Panc1 (cell line): ENCODE data around the gene APCDD1. TPM values are rescaled to one million over a fixed set of nuclear protein-coding genes. Genes with fewer than 3 reads are reported as not detected.

Experiments used
- ATAC-seq: fragments of 200-7000 bp; cut with Tn5 transposase; 2 replicates; pipeline ENCODE4 v1.9.1; 2020; ENCODE audit warnings: mild to moderate bottlenecking, moderate library complexity
- BruUV-seq: library from RNA; stranded (reverse); fragments of 400-500 nt; replicated peaks from 2 replicates; lab custom pipeline; 2021; lab: Mats Ljungman, UMichigan
- CTCF ChIA-PET: fragments of 300-600 bp; sonication (Branson Sonifier 250); formaldehyde crosslinking; loops from one replicate; lab custom pipeline; 2022; ENCODE audit warnings: antibody characterized with exemption; lab: Charles Lee
- POLR2A ChIA-PET: fragments of 300-600 bp; sonication (Branson Sonifier 250); formaldehyde crosslinking; loops from one replicate; lab custom pipeline; 2022; ENCODE audit warnings: antibody characterized with exemption; lab: Charles Lee
- DNase-seq: peaks from one replicate; pipeline ENCODE4 v3.0.0-alpha.2; 2010; ENCODE audit warnings: low read depth, low spot score
- H3K27ac ChIP-seq: 2 replicates; pipeline ENCODE4 v1.5.1; 2011; ENCODE audit warnings: mild to moderate bottlenecking, low read length, inconsistent platforms
- H3K27me3 ChIP-seq: fragments of 200-500 bp; sonication (Bioruptor generic); 2 replicates; pipeline ENCODE4 v1.6.0; 2014; ENCODE audit warnings: low read length, inconsistent platforms; ENCODE audit not compliant: control insufficient read depth, insufficient read depth
- H3K36me3 ChIP-seq: fragments of 200-500 bp; sonication (Bioruptor generic); 2 replicates; pipeline ENCODE4 v1.5.1; 2014; ENCODE audit warnings: inconsistent platforms, mild to moderate bottlenecking, low read length, moderate library complexity; ENCODE audit not compliant: control insufficient read depth, insufficient read depth
- H3K4me1 ChIP-seq: 2 replicates; pipeline ENCODE4 v1.5.1; 2011; ENCODE audit warnings: inconsistent platforms, mild to moderate bottlenecking, low read length, moderate library complexity; ENCODE audit not compliant: control insufficient read depth, insufficient read depth
- H3K4me3 ChIP-seq, 2 experiments: 2 replicates each; pipeline ENCODE4 v1.5.1; 2011 to 2012; ENCODE audit warnings: low read depth in 2 of 2, low read length in 2 of 2, mild to moderate bottlenecking in 2 of 2, inconsistent platforms in 1 of 2, moderate library complexity in 1 of 2
- H3K9me3 ChIP-seq: fragments of 200-500 bp; sonication (Bioruptor generic); 2 replicates; pipeline ENCODE4 v1.5.1; 2014; ENCODE audit warnings: low read depth, mild to moderate bottlenecking, inconsistent platforms, low read length, moderate library complexity; ENCODE audit not compliant: control insufficient read depth, insufficient read depth
- CTCF ChIP-seq: fragments of 450-650 bp; IDR thresholded peaks from 2 replicates; pipeline ENCODE4 v1.5.1; 2017; ENCODE audit warnings: mild to moderate bottlenecking
- POLR2AphosphoS5 ChIP-seq: IDR thresholded peaks from 2 replicates; pipeline ENCODE4 v1.6.1; 2012; ENCODE audit warnings: mild to moderate bottlenecking, low read depth, low read length, moderate library complexity
- REST ChIP-seq, 2 experiments: IDR thresholded peaks; 2 replicates each; pipeline ENCODE4 v1.6.1; 2011 to 2012; ENCODE audit warnings: low read depth in 2 of 2, control low read depth in 1 of 2, low read length in 1 of 2, mild to moderate bottlenecking in 1 of 2, moderate library complexity in 1 of 2; ENCODE audit not compliant: insufficient read depth in 1 of 2
- SIN3A ChIP-seq: IDR thresholded peaks from 2 replicates; pipeline ENCODE4 v1.6.1; 2012; ENCODE audit warnings: low read depth, mild to moderate bottlenecking, low read length, moderate library complexity, borderline replicate concordance; ENCODE audit not compliant: insufficient read depth
- TCF7L2 ChIP-seq: IDR thresholded peaks from 2 replicates; pipeline ENCODE4 v1.6.1; 2011; ENCODE audit warnings: mild to moderate bottlenecking, low read depth, low read length, inconsistent platforms
- in situ Hi-C: cut with HindIII; loops from 2 replicates; pipeline ENCODE4 v1.10.0; 2016; ENCODE audit warnings: low sequenced_read_pairs, low pct_unique_long_range_greater_than_20kb
- intact Hi-C: fragments of 100-400 bp; cut with micrococcal nuclease; formaldehyde crosslinking; loops from one replicate; pipeline ENCODE4 v1.10.0; 2022; ENCODE audit not compliant: unreplicated experiment
- total RNA-seq: library from RNA; stranded (reverse); gene quantifications from one replicate; pipeline ENCODE4 v1.2.1, GENCODE V29; 2021; ENCODE audit not compliant: unreplicated experiment

The APCDD1 gene
- total RNA-seq, 1 experiment from 2014 or later, result 0.36 TPM

DNA sequence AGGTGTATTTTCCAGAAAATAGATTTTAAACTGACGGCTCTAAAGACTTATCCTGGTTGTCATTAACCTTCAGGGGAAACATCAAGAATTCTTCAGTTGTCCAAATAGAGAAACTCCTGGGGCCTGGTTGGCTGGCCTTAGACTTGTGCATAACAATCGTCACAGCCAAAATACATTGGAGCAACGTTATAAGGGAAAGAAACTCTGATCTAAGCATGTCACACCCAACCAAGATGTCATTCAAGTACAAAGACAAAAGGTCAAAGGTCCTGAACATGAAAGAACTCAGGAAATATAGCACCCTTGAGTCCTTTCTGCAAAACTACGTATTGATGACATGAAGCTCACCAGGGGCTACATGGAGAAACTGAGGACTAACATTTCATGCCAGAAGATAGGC lies 23.8 kb upstream of the APCDD1 start:
- H3K9me3 ChIP-seq, result no peaks in the 10 kb centered on the region
- BruUV-seq, result no TSS peak
- no peak overlapping the region for H3K4me3 ChIP-seq
- ChIA-PET POLR2A (no interaction called here), CTCF (no interaction called here)
- H3K27ac ChIP-seq, result no peak overlapping the region
- H3K36me3 ChIP-seq, result no peaks in the 10 kb centered on the region
- TF ChIP-seq TCF7L2, result no peak
- TF ChIP-seq POLR2AphosphoS5, result no peak
- no peak for TF ChIP-seq CTCF
- TF ChIP-seq SIN3A, result no peak
- no peak for TF ChIP-seq REST (IDR thresholded peaks at IDR 0.05; ENCODE audit: insufficient read depth in 1 of 2, low read depth in 2 of 2, low read length in 1 of 2)
- H3K4me1 ChIP-seq, result no peaks in the 10 kb centered on the region
- no peak for ATAC-seq
- H3K27me3 ChIP-seq, result peaks cover 2% of the 10 kb centered on the region; the same call in 1 of the 2 replicates
- no peak for DNase-seq
- in situ Hi-C loops, result no loop called here
- intact Hi-C loops, result no loop called here

DNA sequence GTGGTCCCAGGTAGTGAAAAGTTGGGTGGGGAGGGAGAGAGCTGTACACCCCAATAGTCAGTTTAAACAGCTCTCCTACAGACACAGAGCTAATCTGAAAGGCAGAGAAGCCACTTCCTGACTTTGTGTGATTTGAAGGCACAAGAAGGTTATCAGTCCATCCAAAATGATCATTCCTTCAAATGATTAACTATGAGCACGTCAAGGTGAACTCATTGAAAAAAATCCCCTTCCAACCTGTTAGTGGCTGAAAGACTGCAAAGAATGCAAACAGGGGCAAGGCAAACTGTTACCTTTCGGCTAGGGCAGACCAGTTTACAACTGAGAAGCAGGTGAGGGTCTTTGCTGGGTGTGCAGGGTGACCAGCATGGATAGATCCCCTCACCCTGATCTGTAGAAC lies 22.8 kb upstream of the APCDD1 start:
- H3K4me3 ChIP-seq, result no peak overlapping the region
- ATAC-seq (no peak), DNase-seq (no peak)
- intact Hi-C loops (no loop called here), in situ Hi-C loops (no loop called here)
- no peak overlapping the region for H3K27ac ChIP-seq
- ChIA-PET CTCF (no interaction called here), POLR2A (no interaction called here)
- H3K27me3 ChIP-seq, result peaks cover 2% of the 10 kb centered on the region; the same call in 1 of the 2 replicates
- TF ChIP-seq TCF7L2, result no peak
- TF ChIP-seq SIN3A, result no peak
- no peaks in the 10 kb centered on the region for H3K4me1 ChIP-seq
- H3K36me3 ChIP-seq, result no peaks in the 10 kb centered on the region
- no TSS peak for BruUV-seq
- H3K9me3 ChIP-seq, result no peaks in the 10 kb centered on the region

GRCh38 chr18:10432781-10433180 lies 21.7 kb upstream of the APCDD1 start:
- no peak for ATAC-seq
- no peaks in the 10 kb centered on the region for H3K27me3 ChIP-seq
- TF ChIP-seq POLR2AphosphoS5 (no peak), CTCF (no peak), REST (IDR thresholded peaks at IDR 0.05; ENCODE audit: insufficient read depth in 1 of 2, low read depth in 2 of 2, low read length in 1 of 2) (no peak), SIN3A (no peak), TCF7L2 (no peak)
- ChIA-PET CTCF (no interaction called here), POLR2A (no interaction called here)
- H3K36me3 ChIP-seq, result no peaks in the 10 kb centered on the region
- in situ Hi-C loops, result no loop called here
- H3K9me3 ChIP-seq, result no peaks in the 10 kb centered on the region
- H3K27ac ChIP-seq, result no peak overlapping the region
- intact Hi-C loops, result no loop called here
- DNase-seq, result no peak
- BruUV-seq, result no TSS peak
- no peak overlapping the region for H3K4me3 ChIP-seq
- no peaks in the 10 kb centered on the region for H3K4me1 ChIP-seq
